CD4-positive, alpha-beta T cell treated with Interleukin-12 subunit alpha and Interleukin-12 subunit beta, for 1 hour (primary cell): ENCODE data around the gene HNRNPUL1.
"Not testable (repeated sequence)": the region's sequence is repeated elsewhere in the genome, so short reads cannot be mapped to it uniquely, and the experiment has no call there.

Experiments used
- DNase-seq: peaks from one replicate; pipeline ENCODE4 v3.0.0-alpha.2; 2020

HNRNPUL1 gene

DNA sequence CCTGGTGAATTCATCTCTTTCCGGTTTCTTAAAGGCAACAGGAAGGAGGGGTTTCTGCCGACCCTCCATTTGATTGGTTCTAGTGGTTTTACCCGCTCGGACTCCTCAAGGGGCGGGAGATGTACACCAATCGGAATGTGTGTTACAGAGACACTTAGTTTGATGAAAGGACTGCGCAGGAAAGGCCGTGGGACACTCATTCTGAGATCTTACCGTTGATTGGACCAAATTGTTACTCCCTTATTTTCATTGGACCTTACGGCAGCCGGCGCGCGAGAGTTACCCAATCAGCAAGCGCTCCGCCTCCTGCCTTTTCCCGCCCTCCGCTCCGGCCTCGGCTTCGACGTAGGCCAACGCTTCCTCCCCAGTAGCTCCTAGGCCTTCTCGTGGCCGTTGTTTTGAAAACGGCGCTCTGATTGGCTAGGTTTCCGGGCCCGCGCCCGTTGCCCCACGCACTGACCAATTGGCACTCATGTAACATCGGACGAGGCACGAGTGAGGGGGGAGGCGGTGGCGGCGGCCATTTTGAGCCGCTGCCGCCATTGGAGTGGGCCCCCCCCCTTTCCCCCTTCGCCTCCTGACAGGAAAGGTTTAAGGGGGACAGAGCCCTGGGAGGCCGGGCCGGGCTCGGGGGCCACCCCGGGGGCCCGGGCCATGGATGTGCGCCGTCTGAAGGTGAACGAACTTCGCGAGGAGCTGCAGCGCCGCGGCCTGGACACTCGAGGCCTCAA is at the start of gene HNRNPUL1:
Gene HNRNPUL1 (plus strand): TSS at position 523 of the 731 bp plus-strand sequence. CDS start 132 bp downstream, at position 655.
- DNase-seq: peak; percentile 100

DNA sequence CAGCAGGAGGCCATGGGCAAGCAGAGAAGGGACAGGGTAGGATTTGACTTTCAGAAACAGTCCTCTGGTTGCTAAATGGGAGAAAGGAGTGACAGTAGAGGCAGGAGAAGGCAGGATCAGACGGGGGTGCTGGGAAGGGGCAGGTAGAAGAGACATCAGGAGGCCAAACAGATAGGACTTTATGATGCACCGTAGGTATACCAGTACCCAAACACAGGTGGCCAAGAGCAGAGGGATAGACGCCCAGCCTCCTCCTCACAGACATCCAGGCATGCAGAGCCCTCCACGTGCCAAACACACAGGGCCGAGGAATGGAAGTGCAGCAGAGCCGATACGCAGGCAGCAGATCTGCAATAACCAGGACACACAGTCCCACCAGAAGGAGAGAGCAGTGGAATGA is 46.4 kb upstream of the HNRNPUL1 start:
- no peak for DNase-seq

DNA sequence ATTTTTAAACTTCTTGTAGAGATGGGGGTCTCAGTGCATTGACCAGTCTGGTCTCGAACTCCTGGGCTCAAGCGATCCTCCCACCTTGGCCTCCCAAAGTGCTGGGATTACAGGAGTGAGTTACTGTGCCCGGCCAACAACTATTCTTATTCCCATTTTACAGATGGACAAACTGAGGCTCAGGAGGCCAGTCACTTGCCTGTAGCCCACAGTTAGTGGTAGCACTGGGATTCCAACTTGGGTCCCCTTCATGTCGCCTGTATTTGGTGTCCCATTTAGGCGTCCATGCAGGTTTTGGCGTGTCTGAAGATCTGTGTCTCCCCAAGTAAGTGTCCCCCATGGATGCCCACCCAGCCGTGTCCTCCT is 45.9 kb upstream of the HNRNPUL1 start:
- no peak for DNase-seq

- no peak for DNase-seq
These were observed 45.3 kb upstream of the HNRNPUL1 start, which contains the start of gene AXL for GRCh38 chr19:41218615-41219507. Gene AXL, plus strand, starts transcription at chr19:41219223. Its CDS starts 170 bp downstream, at chr19:41219393.

DNA sequence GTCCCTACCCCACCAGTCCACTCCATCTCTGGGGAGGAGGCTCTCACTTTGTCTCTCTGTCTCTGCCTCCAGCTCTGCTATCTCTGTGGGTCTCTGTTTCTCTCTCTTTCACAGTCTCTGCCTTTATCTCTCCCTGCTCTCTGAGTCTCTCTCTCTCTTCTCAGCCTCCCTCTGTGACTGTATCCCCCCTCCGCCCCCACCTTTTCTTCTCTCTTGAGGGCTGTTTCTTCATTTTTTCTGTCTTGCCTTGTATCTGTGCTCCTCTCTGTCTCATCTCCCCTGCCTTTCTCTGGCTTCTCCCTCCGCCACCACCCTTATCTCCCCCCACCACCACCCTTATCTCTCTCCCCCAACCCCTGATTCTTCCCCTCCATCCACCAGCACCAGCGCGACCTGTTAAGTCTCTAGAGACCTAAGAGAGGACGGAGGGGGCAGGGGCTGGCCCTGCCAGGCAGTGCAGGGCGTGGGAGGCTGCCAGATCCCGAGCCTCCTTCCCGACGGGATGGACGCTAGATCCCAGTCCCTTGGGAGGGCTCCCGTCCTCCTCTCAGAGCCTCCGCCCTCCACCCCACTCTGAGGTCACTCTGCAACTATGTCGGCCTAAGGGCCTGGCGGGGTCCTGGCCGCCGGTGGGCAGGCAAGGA is 44.1 kb upstream of the HNRNPUL1 start:
- no peak for DNase-seq

- no peak for DNase-seq
These were observed 43.4 kb upstream of the HNRNPUL1 start for GRCh38 chr19:41220811-41221210.

GRCh38 chr19:41221514-41222205 is 42.5 kb upstream of the HNRNPUL1 start:
- DNase-seq: no peak

DNA sequence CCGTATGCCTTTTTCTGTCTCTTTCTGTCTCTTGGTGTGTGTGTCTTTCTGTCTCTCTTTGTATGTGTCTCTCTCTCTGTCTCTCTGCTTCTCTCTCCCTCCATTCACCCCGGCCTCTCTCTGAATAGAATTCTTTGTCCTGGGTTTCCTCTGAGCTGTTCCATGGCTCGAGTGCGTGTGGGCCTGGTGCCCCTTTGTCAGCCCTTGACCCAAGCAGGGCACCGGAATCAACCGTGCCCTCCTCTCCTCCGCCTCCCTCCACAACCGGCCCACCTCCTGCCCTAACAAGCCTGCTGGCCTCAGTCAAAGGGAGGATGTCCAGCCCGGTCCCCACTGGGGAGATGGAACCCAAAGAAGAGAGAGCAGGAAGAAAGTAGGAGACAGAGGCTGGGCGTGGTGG is 41.9 kb upstream of the HNRNPUL1 start:
- no peak for DNase-seq

- DNase-seq: no peak
These were observed 40.5 kb upstream of the HNRNPUL1 start for GRCh38 chr19:41223431-41224234.

DNA sequence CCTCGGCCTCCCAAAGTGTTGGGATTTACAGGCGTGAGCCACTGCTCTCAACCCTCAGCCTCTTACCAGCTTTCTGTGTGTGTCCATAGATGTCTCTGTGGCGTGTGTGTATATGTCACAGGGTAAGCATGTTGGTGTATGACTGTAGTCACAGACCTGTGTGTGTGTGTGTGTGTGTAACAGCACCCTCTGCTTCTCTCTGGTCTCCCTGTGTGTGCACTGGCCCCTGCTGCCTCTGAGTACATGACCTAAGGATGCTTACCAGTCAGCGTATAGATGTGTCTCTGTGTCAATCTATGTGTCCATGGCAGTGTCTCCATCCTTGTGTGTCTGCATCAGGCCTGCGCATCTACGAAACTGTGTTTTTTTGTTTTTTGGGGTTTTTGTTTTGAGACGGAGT is 39.5 kb upstream of the HNRNPUL1 start:
- DNase-seq: no peak

DNA sequence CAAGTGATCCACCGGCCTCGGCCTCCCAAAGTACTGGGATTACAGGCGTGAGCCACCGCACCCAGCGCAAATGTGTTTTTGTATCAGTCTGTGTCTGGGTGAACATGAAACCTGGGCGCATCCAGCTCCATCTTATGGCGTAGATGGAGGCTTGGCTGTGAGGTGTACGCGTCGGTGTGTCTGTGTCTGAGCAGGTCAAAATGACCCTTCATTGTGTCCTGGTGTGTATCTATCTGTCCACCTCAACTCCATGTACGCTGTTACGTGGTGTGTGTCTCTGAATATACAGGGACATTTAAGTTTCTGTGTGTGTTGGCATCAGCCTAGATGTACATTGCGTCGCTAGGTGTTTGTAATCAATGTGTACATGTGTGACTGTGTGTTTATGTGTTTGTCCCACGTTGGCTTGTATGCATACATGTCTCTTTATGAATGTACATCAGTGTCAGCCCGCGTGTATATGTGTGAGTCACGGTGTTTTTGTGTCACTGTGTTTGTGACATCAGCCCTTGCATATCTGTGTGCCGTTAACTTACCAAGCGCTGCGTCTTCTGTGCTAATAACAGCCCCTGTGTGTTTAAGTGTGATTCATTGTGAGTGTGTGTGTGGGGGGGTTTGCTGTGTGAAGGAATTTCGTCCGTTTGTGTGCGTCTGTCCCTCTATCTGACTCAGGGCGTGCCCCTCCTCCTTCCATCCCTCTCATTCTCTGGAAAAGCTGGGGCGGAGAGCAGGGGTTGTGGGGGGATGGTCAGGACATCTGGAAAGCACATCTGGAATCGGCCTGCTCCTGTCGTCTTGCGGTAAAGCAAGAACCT is 38.7 kb upstream of the HNRNPUL1 start:
- DNase-seq: peak; percentile 4

DNA sequence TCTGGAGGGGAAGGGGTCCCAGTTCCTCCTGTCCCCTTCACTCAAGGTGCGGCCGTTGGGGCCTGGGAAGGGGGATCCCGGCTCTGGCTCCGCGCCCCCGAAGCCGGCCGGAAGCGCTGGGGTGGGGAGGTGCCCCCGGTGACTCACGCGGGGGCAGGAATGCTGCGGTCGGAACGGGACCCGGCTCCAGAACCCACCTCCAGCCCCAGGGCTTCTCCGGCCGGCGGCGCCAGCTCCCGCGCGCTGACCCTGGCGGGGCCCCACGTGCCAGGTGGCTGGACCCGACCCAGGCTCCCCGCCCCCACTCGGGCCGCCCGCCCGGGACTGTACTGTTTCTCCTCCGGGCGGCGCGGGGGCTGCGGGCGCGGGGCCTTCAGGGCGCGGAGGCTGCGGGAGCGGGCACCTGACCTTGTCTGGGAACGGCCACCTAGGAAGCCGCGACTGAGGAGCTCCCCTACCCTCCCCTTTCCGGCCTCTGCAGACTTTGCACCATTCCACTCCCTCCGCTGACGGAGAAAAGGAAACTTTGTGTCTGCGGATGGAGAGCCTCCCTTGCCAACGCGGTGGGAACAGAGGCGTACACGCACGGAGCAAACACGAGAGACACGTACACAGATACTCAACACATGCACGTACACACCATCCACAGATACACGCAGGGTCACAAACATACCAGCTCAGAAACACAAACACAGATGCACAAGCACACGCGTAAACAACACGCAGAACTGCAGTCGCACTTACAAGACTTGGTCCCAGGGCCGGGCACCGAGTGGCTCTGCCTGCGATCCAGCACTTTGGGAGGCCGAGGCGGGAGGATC is 37.9 kb upstream of the HNRNPUL1 start:
- DNase-seq: peak; percentile 30

DNA sequence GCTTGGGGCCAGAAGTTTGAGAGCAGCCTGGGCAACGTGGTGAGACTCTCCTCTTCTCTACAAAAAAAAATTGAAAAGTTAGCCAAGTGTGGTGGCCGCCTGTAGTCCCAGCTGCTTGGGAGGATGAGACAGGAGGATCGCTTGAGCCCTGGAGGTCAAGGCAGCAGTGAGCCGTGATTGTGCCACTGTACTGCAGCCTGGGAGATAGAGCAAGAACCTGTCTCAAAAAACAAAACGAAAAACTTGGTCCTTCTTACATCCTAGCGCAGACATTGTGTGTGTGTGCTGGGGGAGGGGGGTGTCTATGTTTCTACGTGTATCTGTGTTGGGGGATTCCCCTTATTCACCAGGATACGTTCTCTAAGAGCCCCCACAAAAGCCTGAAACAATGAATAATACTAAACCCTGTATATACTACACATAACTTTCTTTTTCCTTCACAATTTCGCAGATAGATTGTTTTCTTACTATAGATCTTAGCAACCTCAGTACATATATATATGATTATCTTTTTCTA is 37.2 kb upstream of the HNRNPUL1 start:
- DNase-seq: no peak

DNA sequence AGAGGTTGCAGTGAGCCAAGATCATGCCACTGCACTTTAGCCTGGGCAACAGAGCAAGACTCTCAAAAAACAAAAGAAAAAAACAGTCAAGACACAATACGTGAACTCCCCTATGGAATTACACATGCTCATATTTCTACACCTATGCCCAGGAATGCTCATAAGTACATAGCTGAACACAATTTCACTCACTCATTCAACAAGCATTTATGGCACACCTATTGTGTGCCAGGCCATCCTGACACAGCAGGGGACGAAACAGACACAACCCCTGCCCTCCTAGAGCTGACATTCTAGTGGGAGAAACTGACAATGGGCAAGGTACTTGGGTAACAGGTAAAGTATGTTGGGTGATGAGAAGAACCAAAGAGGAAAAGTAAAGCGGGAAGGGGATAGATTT is 35.7 kb upstream of the HNRNPUL1 start:
- DNase-seq: no peak

- not testable (repeated sequence) for DNase-seq
These were observed 34.8 kb upstream of the HNRNPUL1 start for GRCh38 chr19:41229338-41229737.

- no peak for DNase-seq
These were observed 33.9 kb upstream of the HNRNPUL1 start for GRCh38 chr19:41230067-41230857.

DNA sequence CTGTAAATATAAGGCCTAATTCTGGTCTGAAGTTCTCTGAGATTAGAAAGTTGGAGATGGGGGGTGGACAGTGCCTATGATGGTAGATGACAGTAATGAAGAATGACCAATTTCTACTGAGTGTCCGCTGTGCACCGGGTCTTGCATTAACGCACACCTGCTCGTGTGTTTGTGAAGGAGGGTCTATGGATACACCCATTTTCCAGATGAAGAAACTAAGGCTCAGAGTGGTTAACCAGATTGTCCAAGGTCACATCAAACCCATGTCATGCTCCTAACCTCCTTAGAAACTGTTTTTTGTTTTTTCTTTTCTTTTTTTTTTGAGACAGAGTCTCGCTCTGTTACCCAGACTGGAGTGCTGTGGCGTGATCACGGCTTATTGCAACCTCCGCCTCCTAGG is 31.5 kb upstream of the HNRNPUL1 start:
- no peak for DNase-seq

DNA sequence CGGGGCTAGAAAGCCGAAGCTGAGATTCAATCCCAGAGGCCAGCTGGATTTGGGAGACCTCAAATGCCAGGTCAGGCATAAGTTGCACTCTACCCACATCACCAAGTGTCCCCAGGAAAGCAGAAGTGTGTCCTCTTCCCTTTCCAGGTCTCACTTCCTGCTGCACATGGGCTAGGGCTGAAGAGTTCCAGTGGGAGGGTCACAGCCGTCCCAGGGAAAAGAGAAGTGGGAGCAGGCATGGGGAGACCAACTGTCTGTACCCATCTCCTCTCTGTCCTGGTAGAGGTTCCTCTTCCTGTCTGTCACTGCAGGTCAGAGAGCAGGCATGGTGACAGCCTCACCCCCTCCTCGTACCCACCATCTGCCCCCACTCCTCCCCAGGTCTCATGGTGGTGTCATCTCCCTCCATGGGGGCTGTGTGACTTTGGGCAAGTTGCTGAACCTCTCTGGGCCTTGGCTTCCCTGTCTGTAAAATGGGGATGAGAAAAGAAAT is 30.4 kb upstream of the HNRNPUL1 start:
- DNase-seq: peak; percentile 9
